ENCODE measurements around the gene COL6A3. TPM values are rescaled to one million over a fixed set of nuclear protein-coding genes. Genes with fewer than 3 reads are reported as not detected.

Gene COL6A3
- total RNA-seq, 1 donor from 2014 or later: 124 TPM

DNA sequence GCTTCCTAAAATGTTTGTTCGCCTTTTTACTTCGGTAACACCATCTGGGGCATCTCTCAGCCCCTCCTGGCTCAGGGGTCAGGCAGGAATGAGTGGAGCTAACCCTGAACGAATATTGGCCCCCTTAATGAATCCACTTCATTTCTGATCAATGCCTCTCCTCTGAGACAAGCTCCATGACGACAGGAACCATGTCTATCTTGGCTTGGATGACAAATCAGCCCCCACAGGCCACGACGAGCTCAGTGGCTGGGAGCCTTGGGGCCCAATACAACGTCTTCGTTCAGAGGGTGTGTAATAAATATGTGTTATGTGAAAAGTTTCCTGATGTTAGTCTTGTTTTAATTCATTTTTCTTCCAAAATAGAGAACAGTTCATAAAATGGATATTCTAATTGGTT lies 133.0 kb downstream of the COL6A3 start:
- no peak overlapping the region for H3K4me3 ChIP-seq (ENCODE audit: low read depth, low read length)
- H3K36me3 ChIP-seq (ENCODE audit: control insufficient read depth, insufficient read depth, low read length): no peaks in the 10 kb centered on the region
- TF ChIP-seq CTCF (IDR thresholded peaks at IDR 0.05; ENCODE audit: insufficient read depth, low read length, poor library complexity, severe bottlenecking): no peak
- H3K27me3 ChIP-seq (ENCODE audit: control insufficient read depth, insufficient read depth, low read length): no peaks in the 10 kb centered on the region
- DNase-seq (ENCODE audit: low read depth): no peak

DNA sequence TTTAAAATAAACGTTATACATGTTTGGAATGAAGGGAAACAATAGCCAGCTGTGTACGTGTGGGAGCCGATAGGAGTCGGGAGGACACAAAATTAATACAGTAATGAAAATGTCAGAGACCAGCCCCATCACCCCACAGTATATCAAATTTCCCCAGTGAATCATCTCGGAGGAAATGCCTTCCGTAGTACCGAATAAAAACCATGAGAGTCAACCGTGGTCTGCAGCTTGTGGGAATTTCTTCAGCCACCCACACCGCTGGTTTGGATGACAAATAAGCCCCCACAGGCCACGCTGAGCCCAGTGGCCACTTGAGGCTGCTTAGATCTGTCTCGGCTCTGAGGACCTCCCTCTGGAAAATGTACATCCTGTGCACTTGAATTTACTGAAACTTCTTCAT lies 133.7 kb downstream of the COL6A3 start:
- no peak for TF ChIP-seq CTCF (IDR thresholded peaks at IDR 0.05; ENCODE audit: insufficient read depth, low read length, poor library complexity, severe bottlenecking)
- DNase-seq (ENCODE audit: low read depth): no peak
- Histone ChIP-seq H3K27me3 (ENCODE audit: control insufficient read depth, insufficient read depth, low read length) (no peaks in the 10 kb centered on the region), H3K36me3 (ENCODE audit: control insufficient read depth, insufficient read depth, low read length) (no peaks in the 10 kb centered on the region), H3K4me3 (ENCODE audit: low read depth, low read length) (no peak overlapping the region)

DNA sequence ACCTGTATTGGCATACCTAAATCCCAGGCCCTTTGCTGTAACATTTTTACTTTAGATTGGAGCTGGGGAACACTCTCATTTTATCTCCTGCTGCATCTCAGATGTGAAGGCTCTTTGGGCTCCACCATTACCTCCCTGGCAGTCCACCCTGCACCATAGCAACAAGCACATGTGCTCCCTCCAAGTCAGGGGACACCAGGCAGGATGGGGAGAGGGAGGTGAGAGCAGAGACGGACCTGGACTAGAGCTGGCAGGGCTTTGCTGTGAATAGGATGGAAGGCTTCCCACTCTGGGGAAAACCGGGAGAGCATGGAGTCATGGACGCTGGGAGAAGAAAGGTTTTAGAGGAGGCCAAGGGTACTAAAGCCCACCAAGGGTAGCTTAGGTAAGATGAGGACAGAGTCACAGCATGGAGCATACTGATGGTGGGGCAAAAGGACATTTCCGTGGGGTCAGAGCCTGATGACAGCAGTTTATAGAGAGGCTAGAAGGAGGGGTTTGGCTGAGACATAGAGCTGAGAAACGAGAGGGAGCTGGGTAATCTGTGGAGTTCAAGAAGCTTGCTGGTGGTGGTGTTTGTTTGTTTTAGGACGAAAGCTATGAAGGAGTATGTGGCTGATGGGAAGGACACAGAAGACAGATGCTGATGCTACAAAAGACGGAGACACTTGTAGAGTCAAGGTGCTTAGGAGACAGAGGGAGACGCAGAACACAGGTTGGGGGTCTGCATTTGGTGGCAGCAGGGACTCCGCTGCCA lies 134.8 kb downstream of the COL6A3 start:
- Histone ChIP-seq H3K27me3 (ENCODE audit: control insufficient read depth, insufficient read depth, low read length) (no peaks in the 10 kb centered on the region), H3K4me3 (ENCODE audit: low read depth, low read length) (no peak overlapping the region), H3K36me3 (ENCODE audit: control insufficient read depth, insufficient read depth, low read length) (no peaks in the 10 kb centered on the region)
- TF ChIP-seq CTCF (IDR thresholded peaks at IDR 0.05; ENCODE audit: insufficient read depth, low read length, poor library complexity, severe bottlenecking): no peak
- no peak for DNase-seq (ENCODE audit: low read depth)

DNA sequence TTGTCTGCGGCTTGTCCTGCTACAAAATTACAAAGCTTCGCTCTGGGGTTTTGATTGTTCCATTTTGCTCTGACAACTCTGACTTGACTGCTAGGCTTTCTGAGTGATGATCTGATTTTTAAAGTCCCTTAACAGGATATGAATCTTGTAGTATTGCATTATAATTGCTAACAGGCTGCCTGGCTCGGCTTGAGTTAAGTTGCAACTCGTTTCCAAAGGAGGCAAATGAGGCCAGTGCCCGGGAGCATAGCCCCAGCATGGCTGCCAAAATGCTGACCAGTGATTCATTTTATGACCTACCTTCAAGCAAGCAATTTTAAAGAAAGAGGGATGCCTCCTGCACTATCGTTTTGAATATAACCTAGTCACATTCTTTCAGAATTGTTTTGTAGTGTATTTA lies 135.4 kb downstream of the COL6A3 start:
- DNase-seq (ENCODE audit: low read depth): no peak

DNA sequence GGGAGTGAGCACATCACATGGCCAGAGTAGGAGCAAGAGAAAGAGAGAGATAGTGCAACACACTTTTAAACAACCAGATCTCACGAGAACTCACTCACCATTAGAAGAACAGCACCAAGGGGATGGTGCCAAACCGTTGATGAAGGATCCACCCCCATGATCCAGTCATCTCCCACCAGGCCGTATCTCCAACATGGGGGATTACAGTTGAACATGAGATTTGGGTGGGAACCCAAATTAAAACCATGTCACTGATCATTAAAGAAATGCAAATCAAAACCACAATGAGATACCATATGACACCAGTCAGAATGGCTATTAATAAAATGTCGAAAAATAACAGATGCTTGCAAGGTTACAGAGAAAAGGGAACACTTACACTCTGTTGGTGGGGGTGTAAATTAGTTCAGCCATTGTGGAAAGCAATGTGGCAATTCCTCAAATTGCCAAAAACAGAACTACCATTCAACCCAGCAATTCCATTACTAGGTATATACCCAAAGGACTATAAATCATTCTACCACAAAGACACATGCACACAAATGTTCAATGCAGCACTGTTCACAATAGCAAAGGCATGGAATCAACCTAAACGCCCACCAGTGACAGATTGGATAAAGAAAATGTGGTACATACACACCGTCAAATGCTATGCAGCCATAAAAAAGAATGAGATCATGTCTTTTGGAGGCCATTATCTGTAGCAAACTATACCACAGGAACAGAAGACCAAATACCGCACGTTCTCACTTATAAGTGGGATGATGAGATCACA lies 137.1 kb downstream of the COL6A3 start:
- no peaks in the 10 kb centered on the region for H3K27me3 ChIP-seq (ENCODE audit: control insufficient read depth, insufficient read depth, low read length)
- TF ChIP-seq CTCF (IDR thresholded peaks at IDR 0.05; ENCODE audit: insufficient read depth, low read length, poor library complexity, severe bottlenecking): no peak
- no peak overlapping the region for H3K4me3 ChIP-seq (ENCODE audit: low read depth, low read length)
- no peaks in the 10 kb centered on the region for H3K36me3 ChIP-seq (ENCODE audit: control insufficient read depth, insufficient read depth, low read length)
- DNase-seq (ENCODE audit: low read depth): no peak

More for the DNA sequence above, 135.4 kb downstream of the COL6A3 start:
- TF ChIP-seq CTCF (IDR thresholded peaks at IDR 0.05; ENCODE audit: insufficient read depth, low read length, poor library complexity, severe bottlenecking): no peak
- no peaks in the 10 kb centered on the region for H3K27me3 ChIP-seq (ENCODE audit: control insufficient read depth, insufficient read depth, low read length)
- no peak overlapping the region for H3K4me3 ChIP-seq (ENCODE audit: low read depth, low read length)
- H3K36me3 ChIP-seq (ENCODE audit: control insufficient read depth, insufficient read depth, low read length): no peaks in the 10 kb centered on the region

Other genes starting within 250 kb of the COL6A3 start
- 27.3 and 44.6 TPM in 2 replicates for gene MLPH, start 73.1 kb upstream of the COL6A3 start, total RNA-seq
- not detected in 2 replicates for gene PRLH, start 152.4 kb upstream of the COL6A3 start, total RNA-seq
- gene RAB17, start 176.6 kb upstream of the COL6A3 start, total RNA-seq: 10.7 and 12.1 TPM in 2 replicates
- 89.0 and 97.5 TPM in 2 replicates for gene LRRFIP1, start 213.4 kb upstream of the COL6A3 start, total RNA-seq